HG02943 (cell line): ENCODE results near the gene NDUFS8.

ENCODE experiments used
- ATAC-seq: cut with Tn5 transposase; IDR thresholded peaks from one replicate; pipeline ENCODE4 v1.9.1; 2021; ENCODE audit warnings: mild to moderate bottlenecking, low read depth, moderate library complexity; ENCODE audit not compliant: unreplicated experiment

Gene NDUFS8

DNA sequence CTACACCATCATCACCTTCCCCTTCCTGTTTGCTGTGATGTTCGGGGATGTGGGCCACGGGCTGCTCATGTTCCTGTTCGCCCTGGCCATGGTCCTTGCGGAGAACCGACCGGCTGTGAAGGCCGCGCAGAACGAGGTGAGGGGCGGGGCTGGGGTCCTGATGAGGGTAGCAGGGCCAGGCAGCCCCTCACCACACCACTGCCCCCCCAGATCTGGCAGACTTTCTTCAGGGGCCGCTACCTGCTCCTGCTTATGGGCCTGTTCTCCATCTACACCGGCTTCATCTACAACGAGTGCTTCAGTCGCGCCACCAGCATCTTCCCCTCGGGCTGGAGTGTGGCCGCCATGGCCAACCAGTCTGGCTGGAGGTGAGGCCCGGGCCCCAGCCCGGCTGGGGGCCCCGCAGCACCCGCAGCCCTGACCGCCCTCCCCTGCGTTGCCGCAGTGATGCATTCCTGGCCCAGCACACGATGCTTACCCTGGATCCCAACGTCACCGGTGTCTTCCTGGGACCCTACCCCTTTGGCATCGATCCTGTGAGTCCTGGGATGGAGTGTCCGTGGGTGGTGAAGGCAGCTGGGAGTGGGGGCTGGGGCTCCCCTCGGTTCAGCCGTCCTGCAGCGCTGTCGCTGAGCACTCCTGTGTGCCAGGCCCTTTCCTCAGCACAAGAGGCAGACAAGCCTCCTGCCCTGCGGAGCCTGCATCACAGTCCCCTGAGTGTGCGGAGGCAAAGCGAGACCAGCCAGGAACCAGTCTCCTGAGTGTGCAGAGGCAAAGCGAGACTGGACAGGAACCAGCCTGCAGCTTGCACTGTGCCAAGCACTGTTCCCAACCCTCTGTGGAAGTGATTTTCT lies 17.2 kb downstream of the NDUFS8 start:
- ATAC-seq = no peak

DNA sequence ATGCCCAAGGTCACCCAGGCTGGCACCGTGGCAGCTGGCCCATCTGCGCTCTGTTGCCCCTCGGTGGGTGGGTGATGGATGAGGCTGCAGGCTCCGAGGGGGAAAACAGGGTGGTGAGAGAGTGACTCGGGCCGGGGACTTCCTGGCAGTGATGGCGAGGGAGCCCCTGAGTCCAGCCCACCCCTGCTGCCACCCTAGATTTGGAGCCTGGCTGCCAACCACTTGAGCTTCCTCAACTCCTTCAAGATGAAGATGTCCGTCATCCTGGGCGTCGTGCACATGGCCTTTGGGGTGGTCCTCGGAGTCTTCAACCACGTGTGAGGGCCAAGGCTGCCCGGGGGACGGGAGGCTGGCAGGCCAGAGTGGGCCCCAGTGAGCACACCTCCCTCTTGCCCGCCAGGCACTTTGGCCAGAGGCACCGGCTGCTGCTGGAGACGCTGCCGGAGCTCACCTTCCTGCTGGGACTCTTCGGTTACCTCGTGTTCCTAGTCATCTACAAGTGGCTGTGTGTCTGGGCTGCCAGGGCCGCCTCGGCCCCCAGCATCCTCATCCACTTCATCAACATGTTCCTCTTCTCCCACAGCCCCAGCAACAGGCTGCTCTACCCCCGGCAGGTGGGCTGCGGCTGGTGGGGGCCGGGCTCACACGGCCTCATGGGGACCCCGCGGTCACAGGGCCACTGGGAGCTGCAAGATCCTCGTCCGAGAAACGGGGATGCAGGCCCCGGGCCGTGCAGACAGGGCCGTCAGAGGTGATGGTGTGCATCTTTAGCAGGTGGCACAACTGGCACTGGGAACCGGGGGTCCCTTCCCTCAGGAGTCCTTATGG lies 18.4 kb downstream of the NDUFS8 start:
- no peak for ATAC-seq

DNA sequence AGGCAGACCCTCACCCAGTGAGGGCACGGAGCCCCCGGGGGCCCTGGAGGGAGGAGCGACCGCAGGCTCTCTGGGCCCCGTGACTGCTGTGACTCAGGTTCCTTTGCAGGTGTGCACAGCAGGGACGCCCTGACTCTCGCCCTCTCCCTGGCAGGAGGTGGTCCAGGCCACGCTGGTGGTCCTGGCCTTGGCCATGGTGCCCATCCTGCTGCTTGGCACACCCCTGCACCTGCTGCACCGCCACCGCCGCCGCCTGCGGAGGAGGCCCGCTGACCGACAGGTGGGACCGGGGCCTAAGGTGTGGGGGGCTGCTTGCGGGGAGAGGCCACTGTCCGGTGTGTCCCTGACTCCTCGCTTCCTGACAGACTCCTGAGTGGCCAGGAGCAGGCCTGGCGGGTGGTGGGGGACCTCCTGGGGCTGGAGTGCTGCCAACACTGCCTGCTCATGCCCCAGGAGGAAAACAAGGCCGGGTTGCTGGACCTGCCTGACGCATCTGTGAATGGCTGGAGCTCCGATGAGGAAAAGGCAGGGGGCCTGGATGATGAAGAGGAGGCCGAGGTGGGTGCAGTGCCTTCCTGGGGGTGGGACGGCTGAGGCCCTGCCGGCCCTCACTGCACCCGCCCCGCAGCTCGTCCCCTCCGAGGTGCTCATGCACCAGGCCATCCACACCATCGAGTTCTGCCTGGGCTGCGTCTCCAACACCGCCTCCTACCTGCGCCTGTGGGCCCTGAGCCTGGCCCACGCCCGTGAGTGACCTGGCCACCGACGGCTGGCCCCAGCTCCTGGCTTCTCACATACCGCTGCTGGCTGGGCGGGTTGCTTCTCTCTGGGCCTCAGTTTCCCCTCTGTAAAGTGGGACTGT lies 19.3 kb downstream of the NDUFS8 start:
- no peak for ATAC-seq

DNA sequence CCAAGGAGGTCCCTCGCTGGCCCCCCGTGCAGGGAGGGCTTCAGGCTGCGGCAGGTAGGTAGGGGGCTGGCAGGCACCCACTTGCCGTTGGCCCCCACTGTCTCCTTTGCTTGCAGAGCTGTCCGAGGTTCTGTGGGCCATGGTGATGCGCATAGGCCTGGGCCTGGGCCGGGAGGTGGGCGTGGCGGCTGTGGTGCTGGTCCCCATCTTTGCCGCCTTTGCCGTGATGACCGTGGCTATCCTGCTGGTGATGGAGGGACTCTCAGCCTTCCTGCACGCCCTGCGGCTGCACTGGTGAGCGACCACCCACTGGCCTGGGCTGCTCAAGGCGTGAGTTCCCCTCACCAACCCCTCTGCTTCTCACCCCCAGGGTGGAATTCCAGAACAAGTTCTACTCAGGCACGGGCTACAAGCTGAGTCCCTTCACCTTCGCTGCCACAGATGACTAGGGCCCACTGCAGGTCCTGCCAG lies 19.9 kb downstream of the NDUFS8 start:
- ATAC-seq = no peak

DNA sequence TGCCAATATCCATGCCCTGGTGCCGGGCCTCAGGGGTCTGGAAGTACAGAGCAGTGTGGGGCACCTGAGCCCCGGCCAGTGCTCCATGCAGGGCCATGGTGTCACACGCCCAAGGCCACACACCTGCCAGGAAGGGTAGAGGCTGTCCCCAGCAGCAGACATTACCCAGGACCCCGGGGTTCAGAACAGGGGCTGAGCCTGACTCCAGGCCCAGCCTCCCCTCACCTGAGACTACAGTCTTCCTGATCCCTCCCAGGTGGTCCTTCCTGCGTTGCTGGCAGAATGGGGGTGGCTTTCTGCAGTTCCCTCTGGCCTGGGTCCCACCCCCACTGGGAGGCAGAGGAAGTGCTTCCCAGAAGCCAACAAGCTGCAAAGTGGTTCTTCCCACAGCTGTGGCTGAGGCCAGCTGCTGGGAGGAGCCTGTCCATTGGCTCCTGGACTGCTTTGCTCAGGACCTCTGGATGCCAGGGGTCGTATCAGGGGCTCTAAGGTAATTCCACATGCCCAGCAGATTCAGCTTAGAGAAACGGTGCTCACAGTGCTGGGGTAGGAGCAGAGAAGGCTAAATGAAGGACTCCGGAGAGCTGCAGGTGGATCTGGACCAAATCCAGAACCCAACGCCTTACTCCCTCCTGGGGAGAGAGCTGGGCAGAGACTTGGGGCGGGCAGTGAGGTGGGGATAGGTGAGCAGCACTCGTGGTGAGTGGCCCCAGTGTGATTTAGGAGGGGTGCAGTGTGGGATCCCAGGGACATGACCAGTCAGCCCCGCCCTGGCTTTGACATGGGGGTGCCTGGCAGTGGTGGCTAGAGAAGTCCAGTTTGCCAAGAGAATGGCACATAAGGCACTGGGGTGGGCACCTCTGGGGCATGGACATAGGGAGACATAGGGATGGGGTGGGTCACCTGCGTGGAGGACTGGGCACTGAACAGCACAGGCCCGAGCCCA lies 21.0 kb downstream of the NDUFS8 start:
- no peak for ATAC-seq

DNA sequence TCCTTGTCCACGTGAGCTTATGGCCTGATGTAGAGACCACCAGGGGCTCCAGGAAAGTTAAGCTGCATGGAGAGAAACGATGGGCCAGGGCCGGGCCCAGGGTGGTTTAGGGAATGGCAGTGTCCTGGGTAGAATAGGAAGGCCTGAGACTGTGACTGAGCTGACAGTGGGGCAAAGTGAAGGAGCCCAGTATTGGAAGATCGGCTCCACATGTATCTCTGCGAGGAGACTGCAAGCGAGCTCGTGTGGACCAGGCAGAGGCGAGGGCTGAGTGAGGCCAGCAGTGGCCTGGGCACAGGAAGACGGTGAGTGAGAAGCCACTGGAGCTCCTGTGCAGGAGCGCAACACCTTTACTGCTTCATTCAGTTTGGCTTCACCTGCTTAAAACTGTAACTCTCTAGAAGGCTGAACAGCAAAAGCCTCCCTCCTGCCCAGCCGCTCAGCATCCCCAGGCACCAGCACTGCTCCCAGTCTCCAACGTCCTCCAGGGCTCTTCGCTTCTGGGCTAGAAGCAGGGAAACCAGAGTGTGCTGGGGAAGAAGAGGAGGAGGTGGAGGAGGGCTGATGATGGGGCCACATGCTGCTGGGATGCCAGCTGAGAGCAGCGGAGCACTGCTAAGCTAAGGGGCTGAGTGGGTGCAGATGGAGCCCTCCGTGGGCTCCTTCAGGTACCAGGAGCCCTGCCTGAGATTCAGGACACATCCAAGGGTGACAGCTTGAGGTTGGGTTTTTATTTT lies 21.8 kb downstream of the NDUFS8 start:
- ATAC-seq = no peak

DNA sequence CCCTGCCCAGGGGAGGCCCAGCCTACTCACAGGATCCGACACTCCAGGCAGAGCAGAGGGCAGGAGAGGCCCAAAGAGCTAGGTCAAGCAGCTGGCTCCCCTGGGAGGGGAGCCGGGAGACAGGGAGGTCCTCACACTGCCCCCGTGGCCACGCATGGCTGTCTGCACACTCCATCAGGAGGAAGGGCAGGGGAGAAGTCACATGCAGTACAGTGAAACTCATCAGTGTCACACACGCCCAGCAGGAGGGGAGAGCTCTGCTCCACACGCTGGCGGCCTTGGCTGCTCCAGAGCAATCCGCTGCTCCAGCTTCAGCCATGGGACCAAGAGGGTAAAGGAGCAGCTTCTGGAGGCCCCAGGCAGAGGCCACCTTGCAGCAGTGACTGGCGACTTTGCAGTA lies 22.6 kb downstream of the NDUFS8 start:
- ATAC-seq = no peak

DNA sequence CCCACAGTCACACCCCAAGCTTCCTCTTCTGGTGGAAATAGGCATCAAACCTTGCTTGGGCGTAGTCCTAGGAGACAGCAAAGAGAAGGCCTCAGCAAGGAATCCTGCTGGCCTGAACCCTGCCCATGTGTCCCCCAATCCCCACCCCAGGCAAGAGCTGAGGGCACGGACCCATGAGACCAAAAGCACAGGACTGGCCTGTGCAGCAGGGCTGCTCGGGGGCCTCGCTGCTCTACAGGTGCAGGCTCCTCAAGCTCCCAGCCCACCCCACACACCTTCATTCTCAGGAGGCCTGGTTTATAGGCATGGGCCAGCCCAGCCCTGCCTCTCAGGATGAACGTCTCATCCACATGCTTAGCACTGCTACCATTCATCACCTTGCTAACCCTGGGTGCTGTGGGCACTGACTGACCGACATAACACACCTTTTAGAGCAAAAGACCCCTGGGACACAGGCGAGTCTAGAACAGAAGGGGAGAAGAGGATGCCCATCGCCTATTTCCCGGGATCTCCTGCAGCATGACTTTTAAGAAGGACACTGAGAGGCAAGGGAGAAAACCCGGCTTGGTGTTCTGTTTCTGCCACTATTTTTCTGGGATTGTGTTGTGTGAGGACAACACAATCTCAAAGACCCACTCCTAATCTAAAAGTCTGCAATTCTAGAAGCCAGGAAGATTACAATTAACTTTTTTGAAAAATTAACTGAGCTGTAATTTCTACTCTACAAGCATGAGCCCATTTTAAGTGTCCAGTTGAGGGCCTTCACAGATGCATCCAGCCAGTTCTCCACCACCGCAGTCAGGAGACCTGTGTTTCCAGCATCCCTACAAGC lies 23.7 kb downstream of the NDUFS8 start:
- ATAC-seq = no peak

DNA sequence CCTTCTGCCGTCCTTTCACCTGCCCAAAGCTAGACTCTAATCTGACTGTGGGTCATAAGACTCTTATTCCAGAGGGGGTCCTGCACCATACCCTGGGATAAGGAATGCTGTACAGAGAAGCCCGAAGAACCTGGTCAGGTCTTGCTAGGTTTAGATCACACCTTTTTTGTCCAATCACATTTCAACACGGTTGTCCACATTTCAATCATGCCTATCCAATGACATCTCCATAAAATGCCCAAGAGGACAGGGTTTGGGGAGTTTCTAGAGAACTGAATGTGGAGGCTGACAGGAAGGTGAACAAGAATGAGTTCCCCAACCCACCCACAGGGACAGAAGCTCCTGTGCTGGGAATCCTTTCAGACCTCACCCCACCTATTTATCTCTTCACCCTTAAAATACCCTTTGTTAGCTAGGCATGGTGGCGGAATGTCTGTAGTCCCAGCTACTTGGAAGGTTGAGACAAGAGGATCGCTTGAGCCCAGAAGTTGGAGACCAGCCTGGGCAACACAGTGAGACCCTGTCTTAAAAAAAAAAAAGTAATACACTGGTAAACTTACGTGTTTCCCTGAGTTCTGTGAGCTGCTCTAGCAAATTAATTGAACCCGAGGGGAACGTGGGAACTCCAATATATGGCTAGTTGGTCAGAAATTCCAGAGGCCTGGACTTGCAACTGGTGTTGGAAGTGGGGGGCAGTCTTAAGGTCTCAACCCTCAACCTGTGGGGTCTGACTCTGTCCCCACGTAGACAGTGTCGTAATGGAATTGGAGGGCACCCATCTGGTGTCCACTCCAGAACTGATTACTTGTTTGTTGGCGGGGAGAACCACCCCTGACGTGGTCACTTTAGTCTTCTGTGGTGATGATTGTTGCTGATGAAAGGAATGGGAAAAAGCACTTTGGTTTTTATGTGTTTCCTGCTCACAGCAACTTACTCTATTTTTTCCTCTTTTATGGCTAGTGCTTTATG lies 26.1 kb downstream of the NDUFS8 start:
- no peak for ATAC-seq

DNA sequence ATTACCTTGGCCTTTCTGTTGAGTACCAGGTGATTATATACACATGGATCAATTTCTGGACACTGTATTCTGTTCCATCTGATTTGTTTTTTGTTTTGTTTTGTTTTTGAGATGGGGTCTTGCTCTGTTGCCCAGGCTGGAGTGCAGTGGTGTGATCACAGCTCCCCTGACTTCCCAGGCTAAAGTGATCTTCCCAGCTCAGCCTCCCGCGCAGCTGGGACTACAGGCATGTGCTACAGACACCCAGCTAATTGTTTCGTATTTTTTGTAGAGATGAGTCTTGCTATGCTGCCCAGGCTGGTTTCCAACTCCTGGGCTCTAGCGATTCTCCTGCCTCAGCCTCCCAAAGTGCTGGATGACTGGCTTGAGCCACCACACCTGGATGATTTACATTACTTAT lies 27.3 kb downstream of the NDUFS8 start:
- ATAC-seq = no peak

DNA sequence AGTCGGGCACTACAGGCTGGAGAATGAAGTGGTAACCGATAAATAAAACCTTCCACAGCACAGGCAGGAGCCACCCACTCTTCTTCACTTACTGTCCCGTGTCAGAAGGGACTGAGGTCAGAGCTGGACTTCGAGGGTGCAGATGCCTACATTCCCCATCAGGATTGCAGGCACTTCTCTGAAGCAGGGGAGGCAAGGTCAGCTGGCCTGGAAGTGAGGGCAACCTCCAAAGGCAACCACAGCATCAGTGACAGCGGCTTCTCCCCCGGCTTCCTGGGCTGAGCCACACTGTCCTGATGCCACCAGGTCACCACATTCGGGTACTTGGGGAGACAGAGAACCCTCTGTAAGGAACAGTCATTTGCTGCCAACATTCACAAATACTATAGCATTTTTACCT lies 31.0 kb downstream of the NDUFS8 start:
- no peak for ATAC-seq

DNA sequence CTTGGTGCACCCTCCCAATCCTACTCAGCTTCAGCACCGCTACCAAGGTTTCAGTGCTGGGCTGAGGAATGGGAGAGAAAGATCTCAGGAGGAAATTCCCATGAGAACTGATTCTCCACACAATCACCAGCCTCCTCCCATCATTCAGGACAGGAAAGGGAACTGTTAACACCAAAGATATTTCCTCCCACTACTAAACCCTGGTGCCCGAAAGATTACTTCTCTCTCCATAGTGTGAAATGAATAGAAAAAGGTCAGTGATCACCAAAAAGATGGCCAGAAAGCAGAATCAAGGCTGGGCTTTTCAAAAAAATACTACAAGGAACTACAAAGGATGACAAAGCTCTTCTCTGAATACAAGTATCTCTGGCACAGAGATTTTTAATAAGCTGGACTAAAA lies 34.4 kb downstream of the NDUFS8 start:
- no peak for ATAC-seq

DNA sequence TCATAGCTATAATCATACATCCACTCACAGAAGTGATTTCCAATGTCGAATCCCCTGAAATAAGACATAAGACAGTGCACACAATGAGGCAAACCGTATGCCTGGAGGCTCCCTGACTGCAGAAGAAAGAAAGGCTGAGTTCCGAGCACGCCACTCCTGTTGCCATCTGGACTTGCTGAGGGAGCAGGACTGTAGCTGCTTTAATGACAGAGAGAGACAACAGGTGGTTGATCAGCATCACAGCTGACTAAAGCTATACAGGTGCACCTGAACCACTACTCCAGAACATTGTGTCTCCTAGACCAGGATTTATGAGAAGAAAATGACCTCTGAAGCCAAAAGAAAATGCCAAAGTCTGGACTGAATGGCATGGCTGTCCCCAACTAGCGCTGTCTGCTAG lies 35.4 kb downstream of the NDUFS8 start:
- ATAC-seq = no peak

DNA sequence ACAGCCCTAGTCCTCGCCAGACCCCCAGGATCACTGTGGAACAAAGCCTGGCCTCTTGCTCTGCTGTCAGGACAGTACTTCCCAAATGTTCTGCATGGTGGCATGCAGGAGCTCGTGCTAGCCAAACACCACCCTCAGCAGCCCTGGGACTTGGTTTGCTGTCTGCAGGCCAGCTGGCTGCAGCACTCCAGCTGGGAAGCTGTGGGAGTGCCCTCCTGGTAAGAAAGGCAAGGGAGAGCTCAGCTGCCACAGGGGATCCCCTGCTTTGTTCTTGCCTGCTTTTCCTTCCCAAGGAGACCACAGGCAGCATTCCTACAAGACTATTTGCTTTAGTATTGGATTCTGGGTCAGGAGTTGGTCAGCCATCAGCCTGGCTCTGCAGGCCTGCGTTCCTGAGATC lies 36.3 kb downstream of the NDUFS8 start:
- ATAC-seq = no peak

DNA sequence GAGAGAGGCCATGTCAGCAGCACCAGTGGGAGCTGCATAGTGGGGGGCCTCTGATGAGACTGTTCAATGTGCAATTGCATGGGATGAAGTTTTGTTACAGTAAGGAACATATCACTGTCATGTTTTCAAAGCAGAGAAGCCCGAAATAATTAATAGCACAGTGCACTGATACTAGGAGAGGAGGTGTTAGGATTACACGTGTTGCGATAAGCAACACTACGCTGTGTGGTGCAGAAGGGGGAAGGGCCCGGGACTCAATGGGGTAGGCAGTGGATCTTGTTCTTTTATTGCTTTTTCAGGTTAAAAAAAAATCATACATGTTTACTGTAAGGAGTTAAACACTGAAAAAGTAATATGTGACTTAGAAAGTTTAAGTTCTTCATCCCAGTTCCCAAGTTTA lies 37.5 kb downstream of the NDUFS8 start:
- no peak for ATAC-seq

DNA sequence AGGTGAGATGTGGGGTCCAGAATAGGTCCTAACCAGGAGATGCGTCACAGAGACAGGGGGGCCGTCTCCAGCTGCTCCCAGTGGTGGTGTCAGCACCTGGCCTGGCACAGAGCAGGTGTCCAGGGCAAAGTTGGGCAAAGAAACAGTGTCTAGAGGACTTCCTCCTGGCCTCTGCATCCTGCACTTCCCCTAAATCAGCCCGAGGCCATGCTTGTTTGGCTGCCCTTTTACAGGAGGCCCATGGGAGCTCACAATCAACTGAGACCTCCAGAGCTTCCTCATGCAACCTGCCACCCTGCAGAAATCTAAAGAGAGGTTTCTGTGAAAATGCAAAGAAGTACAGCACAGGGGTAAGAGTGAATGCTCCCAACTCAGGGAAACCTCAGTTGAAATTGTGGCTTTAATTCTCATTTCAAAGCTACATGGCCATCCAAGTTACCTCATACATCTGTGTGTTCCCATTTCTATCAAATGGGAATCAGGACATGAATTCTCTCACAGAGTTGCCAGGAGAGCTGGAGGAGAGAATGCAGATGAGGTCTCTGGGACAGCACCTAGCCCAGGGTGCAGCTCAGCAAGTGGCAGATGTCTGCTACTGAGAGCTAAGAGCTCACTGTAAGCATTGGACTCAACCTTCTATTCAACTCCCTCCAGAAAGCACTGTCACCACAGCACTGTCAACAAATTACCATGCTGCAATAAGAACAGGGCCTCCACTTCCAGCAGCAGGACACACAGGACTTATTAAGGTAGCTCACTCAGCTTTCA lies 41.0 kb downstream of the NDUFS8 start:
- no peak for ATAC-seq
